ENCODE results near the gene CDC42BPA.
"Not testable (repeated sequence)": the region's sequence is repeated elsewhere in the genome, so short reads cannot be mapped to it uniquely, and the experiment has no call there.

Gene CDC42BPA

GRCh38 chr1:227112538-227112937 lies 205.8 kb downstream of the CDC42BPA start:
- DNase-seq: no peak

GRCh38 chr1:227111782-227112181 lies 206.5 kb downstream of the CDC42BPA start:
- no peak for DNase-seq

GRCh38 chr1:227105291-227105690 lies 213.0 kb downstream of the CDC42BPA start:
- not testable (repeated sequence) for DNase-seq

GRCh38 chr1:227102056-227102455 lies 216.2 kb downstream of the CDC42BPA start:
- no peak for DNase-seq

GRCh38 chr1:227094249-227094966 lies 223.9 kb downstream of the CDC42BPA start:
- no peak for DNase-seq

GRCh38 chr1:227093309-227093708 lies 225.0 kb downstream of the CDC42BPA start:
- no peak for DNase-seq

GRCh38 chr1:227092069-227092468 lies 226.2 kb downstream of the CDC42BPA start:
- DNase-seq: no peak

- no peak for DNase-seq
These were observed 231.7 kb downstream of the CDC42BPA start for GRCh38 chr1:227086636-227087035.

- no peak for DNase-seq
These were observed 235.1 kb downstream of the CDC42BPA start for GRCh38 chr1:227082999-227083746.

- no peak for DNase-seq
These were observed 240.5 kb downstream of the CDC42BPA start for GRCh38 chr1:227077783-227078182.

- no peak for DNase-seq
These were observed 244.5 kb downstream of the CDC42BPA start for GRCh38 chr1:227073786-227074185.

GRCh38 chr1:227072991-227073390 lies 245.3 kb downstream of the CDC42BPA start:
- DNase-seq: no peak

GRCh38 chr1:227071895-227072587 lies 246.3 kb downstream of the CDC42BPA start:
- DNase-seq: no peak

- no peak for DNase-seq
These were observed 247.5 kb downstream of the CDC42BPA start for GRCh38 chr1:227070638-227071285.

- no peak for DNase-seq
These were observed 248.8 kb downstream of the CDC42BPA start for GRCh38 chr1:227069490-227069889.

- no peak for DNase-seq
These were observed 249.4 kb downstream of the CDC42BPA start for GRCh38 chr1:227068883-227069282.

GRCh38 chr1:227066999-227067398 lies 251.3 kb downstream of the CDC42BPA start:
- DNase-seq: no peak

- no peak for DNase-seq
These were observed 253.0 kb downstream of the CDC42BPA start for GRCh38 chr1:227065311-227065710.

GRCh38 chr1:227062306-227062705 lies 256.0 kb downstream of the CDC42BPA start:
- DNase-seq: no peak

GRCh38 chr1:227059076-227059475 lies 259.2 kb downstream of the CDC42BPA start:
- no peak for DNase-seq

GRCh38 chr1:227058321-227058751 lies 260.0 kb downstream of the CDC42BPA start:
- no peak for DNase-seq

- DNase-seq: no peak
These were observed 269.0 kb downstream of the CDC42BPA start for GRCh38 chr1:227049253-227049652.

GRCh38 chr1:227043755-227044154 lies 274.5 kb downstream of the CDC42BPA start:
- no peak for DNase-seq

Measured in CD4-positive, alpha-beta T cell treated with Interleukin-6 for 4 hours (primary cell).